Gastrocnemius medialis (tissue), 4 donors: ENCODE results near the gene GPAM. TPM values are rescaled to one million over a fixed set of nuclear protein-coding genes. Genes with fewer than 3 reads are reported as not detected.
"Not testable (repeated sequence)": the region's sequence is repeated elsewhere in the genome, so short reads cannot be mapped to it uniquely, and the experiment has no call there.

Experiments used
- ATAC-seq, 2 donors: fragments of 150-250 bp; one replicate each; pipeline ENCODE4 v1.9.1; 2016
- DNase-seq, 2 donors: peaks; one replicate each; pipeline ENCODE4 v3.0.0-alpha.2; 2019
- H3K27ac ChIP-seq, 4 donors: fragments of 200-600 bp; sonication (generic); 1 replicate in 1 of 4; 2 replicates in 3 of 4; pipeline ENCODE4 v1.5.1; 2016 to 2018; ENCODE audit warnings: mild to moderate bottlenecking in 2 of 4, moderate library complexity in 1 of 4
- H3K27me3 ChIP-seq, 3 donors: fragments of 200-600 bp; sonication (generic) in 2 of 3; 1 replicate in 1 of 3; 2 replicates in 2 of 3; pipeline versions ENCODE4 v1.5.1 to v1.6.0; 2016 to 2019; ENCODE audit warnings: mild to moderate bottlenecking in 1 of 3, moderate library complexity in 1 of 3
- H3K36me3 ChIP-seq, 2 donors: fragments of 200-600 bp; sonication (generic) in 1 of 2; one replicate each; pipeline ENCODE4 v1.5.1; 2017 to 2018
- H3K4me1 ChIP-seq, 2 donors: fragments of 200-600 bp; sonication (generic) in 1 of 2; one replicate each; pipeline ENCODE4 v1.5.1; 2016 to 2017; ENCODE audit warnings: mild to moderate bottlenecking in 2 of 2
- H3K4me3 ChIP-seq, 4 donors: fragments of 200-600 bp; sonication (generic) in 3 of 4; 1 replicate in 1 of 4; 2 replicates in 3 of 4; pipeline ENCODE4 v1.5.1; 2016 to 2019; ENCODE audit warnings: mild to moderate bottlenecking in 2 of 4
- H3K9me3 ChIP-seq, 3 donors: fragments of 200-600 bp; sonication (generic) in 2 of 3; 1 replicate in 1 of 3; 2 replicates in 2 of 3; pipeline ENCODE4 v1.5.1; 2016 to 2019
- POLR2A ChIP-seq, 2 donors: fragments of 450-650 bp; IDR thresholded peaks; one replicate each; pipeline ENCODE4 v1.6.1; 2017; ENCODE audit warnings: antibody characterized with exemption in 2 of 2, mild to moderate bottlenecking in 2 of 2, moderate library complexity in 2 of 2
- in situ Hi-C, 4 donors: fragments of 200-750 bp; cut with MboI; loops; one replicate each; pipeline versions ENCODE4 v1.15.0 to v1.8.0; 2017; ENCODE audit warnings: low sequenced_read_pairs in 4 of 4
- intact Hi-C: fragments of 100-400 bp; cut with DNase I; formaldehyde crosslinking; loops from one replicate; pipeline ENCODE4 v1.15.1; 2023; ENCODE audit warnings: low total_unique reads
- total RNA-seq, 4 donors: library from RNA; depleted of rRNA; stranded (reverse); fragments of >200 nt; gene quantifications; one replicate each; pipeline versions ENCODE4 v1.1.0 to v1.2.3, GENCODE V29; 2016
- TF ChIP-seq, protein P1 (sequence below), 5 experiments: fragments of 450-650 bp in 3 of 5; fragments of 200-600 bp in 2 of 5; sonication (generic) in 2 of 5; IDR thresholded peaks in 4 of 5; conservative IDR thresholded peaks in 1 of 5; 1 replicate in 4 of 5; 2 replicates in 1 of 5; pipeline ENCODE4 v1.5.1; 2016 to 2019; ENCODE audit warnings: antibody characterized with exemption in 5 of 5, mild to moderate bottlenecking in 3 of 5, moderate library complexity in 3 of 5

Gene GPAM
- total RNA-seq, 4 donors from 2014 or later, result 4.0 to 9.0 (median 4.6) TPM

DNA sequence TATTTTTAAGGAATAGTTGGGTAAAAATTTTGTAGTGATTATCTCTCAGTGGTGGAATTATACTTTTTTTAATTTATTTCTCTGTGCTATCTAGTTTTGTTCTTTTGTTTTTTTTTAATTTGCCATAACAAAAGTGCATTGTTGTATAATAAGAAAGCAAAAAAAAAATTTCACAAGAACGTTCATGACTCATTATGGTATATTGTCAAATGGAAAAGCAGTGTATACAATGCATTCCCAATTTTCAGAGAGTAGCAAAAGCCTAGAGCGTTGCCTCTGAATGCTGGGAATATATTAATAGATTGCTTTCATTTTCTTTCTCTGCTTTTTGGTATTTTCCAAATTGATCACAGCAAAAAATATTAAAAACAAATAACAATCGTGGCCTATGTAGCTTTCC lies 46.3 kb upstream of the GPAM start:
- Histone ChIP-seq H3K36me3 (no peaks in the 10 kb centered on the region), H3K27me3 (no peaks in the 10 kb centered on the region), H3K4me3 (no peak overlapping the region), H3K4me1 (peaks cover 6 to 14% of the 10 kb centered on the region in 2 donors), H3K9me3 (no peaks in the 10 kb centered on the region), H3K27ac (no peak overlapping the region)
- ATAC-seq, result no peak
- in situ Hi-C loops, result no loop called here
- TF ChIP-seq, protein P1, sequence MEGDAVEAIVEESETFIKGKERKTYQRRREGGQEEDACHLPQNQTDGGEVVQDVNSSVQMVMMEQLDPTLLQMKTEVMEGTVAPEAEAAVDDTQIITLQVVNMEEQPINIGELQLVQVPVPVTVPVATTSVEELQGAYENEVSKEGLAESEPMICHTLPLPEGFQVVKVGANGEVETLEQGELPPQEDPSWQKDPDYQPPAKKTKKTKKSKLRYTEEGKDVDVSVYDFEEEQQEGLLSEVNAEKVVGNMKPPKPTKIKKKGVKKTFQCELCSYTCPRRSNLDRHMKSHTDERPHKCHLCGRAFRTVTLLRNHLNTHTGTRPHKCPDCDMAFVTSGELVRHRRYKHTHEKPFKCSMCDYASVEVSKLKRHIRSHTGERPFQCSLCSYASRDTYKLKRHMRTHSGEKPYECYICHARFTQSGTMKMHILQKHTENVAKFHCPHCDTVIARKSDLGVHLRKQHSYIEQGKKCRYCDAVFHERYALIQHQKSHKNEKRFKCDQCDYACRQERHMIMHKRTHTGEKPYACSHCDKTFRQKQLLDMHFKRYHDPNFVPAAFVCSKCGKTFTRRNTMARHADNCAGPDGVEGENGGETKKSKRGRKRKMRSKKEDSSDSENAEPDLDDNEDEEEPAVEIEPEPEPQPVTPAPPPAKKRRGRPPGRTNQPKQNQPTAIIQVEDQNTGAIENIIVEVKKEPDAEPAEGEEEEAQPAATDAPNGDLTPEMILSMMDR (IDR thresholded peaks at IDR 0.05 in 4 of 5, conservative IDR thresholded peaks at IDR 0.05 in 1 of 5), result no peak
- TF ChIP-seq POLR2A (IDR thresholded peaks at IDR 0.05), result no peak
- DNase-seq, result no peak
- intact Hi-C loops, result no loop called here

DNA sequence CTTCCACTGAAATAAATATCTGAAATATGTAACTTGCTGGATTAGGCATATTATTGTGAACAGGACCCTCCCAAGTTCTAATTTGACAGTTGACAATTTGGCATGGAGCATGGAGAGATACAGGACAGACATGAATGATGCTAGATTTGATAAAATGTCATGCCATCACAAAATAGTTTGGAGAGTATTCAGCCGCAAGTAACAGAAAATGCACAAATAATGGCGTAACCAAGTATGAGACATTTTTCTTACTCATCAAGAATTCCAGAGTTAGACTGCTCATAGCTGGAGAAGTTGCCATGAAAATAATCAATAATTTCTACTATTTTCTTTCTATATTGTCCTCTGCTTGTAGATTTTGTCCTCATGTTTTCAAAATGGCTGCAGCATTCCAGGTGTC lies 45.5 kb upstream of the GPAM start:
- intact Hi-C loops (no loop called here), in situ Hi-C loops (no loop called here)
- peaks cover 6 to 14% of the 10 kb centered on the region in 2 donors for H3K4me1 ChIP-seq

DNA sequence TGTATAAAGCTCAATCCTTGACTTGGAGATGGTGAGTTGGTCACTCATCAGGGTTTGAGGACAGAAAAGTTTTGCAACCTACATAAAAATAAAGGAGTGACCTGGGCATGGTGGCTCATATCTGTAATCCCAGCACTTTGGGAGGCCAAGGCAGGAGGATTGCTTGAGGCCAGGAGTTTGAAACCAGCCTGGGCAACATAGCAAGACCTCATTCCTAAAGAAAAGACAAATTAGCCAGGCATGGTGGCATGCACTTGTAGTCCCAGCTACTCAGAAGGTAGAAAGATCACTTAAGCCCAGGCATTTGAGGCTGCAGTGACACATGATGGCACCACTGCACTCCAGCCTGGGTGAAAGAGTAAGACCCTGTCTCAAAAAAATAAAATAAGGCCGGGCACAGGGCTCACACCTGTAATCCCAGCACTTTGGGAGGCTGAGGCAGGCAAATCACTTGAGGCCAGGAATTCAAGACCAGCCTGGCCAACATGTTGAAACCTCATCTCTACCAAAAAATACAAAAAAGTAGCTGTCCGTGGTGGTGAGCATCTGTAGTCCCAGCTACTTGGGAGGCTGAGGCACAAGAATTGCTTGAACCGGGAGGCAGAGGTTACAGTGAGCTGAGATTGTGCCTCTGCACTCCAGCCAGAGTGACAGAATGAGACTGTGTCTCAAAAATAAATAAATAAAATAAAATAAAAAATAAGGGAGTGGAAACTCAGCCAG lies 45.0 kb upstream of the GPAM start:
- in situ Hi-C loops, H3K9me3 ChIP-seq, ATAC-seq, DNase-seq, H3K27me3 ChIP-seq, intact Hi-C loops, H3K27ac ChIP-seq, H3K36me3 ChIP-seq, H3K4me3 ChIP-seq: not testable (repeated sequence)
- peaks cover 6 to 14% of the 10 kb centered on the region in 2 donors for H3K4me1 ChIP-seq

More for the DNA sequence above, 45.5 kb upstream of the GPAM start:
- ATAC-seq, result no peak
- Histone ChIP-seq H3K27me3 (no peaks in the 10 kb centered on the region), H3K9me3 (no peaks in the 10 kb centered on the region), H3K4me3 (no peak overlapping the region), H3K36me3 (no peaks in the 10 kb centered on the region), H3K27ac (no peak overlapping the region)
- no peak for DNase-seq
- TF ChIP-seq, protein P1 (IDR thresholded peaks at IDR 0.05 in 4 of 5, conservative IDR thresholded peaks at IDR 0.05 in 1 of 5), result no peak
- TF ChIP-seq POLR2A (IDR thresholded peaks at IDR 0.05), result no peak

DNA sequence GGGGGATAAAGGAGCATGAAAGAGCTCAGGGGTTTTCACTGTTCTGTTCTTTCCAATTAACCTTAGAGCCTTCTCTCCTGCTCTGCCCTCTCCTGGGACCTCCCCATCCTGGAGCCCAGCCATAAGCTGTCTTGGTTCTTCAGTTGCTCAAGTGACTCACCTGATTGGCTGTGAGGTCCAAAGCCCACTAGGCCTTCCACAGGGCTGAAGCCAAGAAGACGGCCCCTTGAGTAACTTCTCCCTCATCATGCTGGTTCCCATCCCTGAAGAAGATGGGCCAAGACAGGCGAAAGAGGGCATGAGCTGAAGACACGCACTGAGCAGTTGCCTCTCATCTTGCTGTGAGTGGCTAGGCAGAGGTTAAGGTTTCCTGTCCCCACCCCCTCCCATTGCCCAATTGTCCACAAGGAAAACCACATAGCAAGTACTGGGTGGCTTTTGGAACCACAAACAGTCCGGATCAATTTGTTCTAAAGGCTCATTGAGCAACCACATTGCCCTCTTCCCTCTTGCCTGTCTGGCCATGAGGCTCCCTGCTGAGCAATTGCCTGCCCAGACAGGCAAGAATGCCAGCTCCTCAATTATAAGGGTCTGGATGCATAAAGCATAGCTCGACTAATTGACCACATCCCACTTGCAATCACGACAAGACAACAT lies 43.9 kb upstream of the GPAM start:
- intact Hi-C loops, result no loop called here
- ATAC-seq (peak; percentile 16 to 61), DNase-seq (no peak)
- no peaks in the 10 kb centered on the region for H3K9me3 ChIP-seq
- H3K27ac ChIP-seq, result no peak overlapping the region
- TF ChIP-seq POLR2A (IDR thresholded peaks at IDR 0.05), result no peak
- TF ChIP-seq, protein P1 (IDR thresholded peaks at IDR 0.05 in 4 of 5, conservative IDR thresholded peaks at IDR 0.05 in 1 of 5), result no peak
- no peak overlapping the region for H3K4me3 ChIP-seq
- H3K4me1 ChIP-seq, result peaks cover 6 to 14% of the 10 kb centered on the region in 2 donors
- no peaks in the 10 kb centered on the region for H3K36me3 ChIP-seq
- in situ Hi-C loops, result no loop called here
- no peaks in the 10 kb centered on the region for H3K27me3 ChIP-seq

DNA sequence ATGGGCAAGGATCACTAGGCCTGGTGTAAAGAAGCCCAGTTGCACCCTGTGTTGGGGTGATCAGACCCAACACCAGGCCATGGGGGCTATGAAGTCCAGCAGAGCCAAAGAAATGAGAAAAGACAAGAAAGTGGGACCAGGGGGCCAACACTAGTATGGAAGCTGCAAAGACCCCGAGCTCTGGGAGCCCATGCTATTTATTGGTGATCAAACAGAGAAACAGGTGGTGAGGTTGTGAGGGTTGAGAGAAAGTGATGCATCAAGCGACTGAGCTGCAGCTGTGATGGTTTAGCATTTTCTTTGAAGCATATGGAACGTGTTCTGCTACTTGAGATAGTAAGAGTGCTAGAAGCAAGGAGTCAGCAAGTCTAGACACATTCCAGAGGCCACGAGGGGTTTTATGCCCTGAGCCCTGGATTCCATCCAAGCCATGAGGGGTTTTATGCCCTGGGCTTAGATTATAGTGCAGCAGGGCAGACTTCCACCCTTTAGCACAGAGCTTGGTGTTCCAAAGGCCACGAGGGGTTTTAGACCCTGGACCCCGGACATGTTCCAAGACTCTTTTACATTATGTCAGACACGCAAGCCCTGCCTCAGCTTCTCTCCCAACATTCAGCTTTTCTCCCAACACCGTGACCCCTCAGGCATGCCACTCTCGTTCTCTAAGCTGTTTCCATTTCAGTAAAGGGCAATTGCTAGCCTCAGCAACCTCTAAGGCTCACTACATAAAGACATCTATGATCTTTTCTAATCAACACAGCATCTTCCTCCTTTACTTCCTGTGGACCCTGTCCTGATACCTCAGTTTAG lies 43.1 kb upstream of the GPAM start:
- DNase-seq (no peak), ATAC-seq (no peak)
- Histone ChIP-seq H3K4me3 (no peak overlapping the region), H3K27ac (no peak overlapping the region), H3K9me3 (no peaks in the 10 kb centered on the region), H3K4me1 (peaks cover 0 to 7% of the 10 kb centered on the region in 2 donors), H3K36me3 (no peaks in the 10 kb centered on the region), H3K27me3 (no peaks in the 10 kb centered on the region)
- TF ChIP-seq POLR2A (IDR thresholded peaks at IDR 0.05), result no peak
- TF ChIP-seq, protein P1 (IDR thresholded peaks at IDR 0.05 in 4 of 5, conservative IDR thresholded peaks at IDR 0.05 in 1 of 5), result no peak
- in situ Hi-C loops (no loop called here), intact Hi-C loops (no loop called here)
